HCT116 (cell line): ENCODE data around the gene STIM1. TPM values are rescaled to one million over a fixed set of nuclear protein-coding genes. Genes with fewer than 3 reads are reported as not detected.

Experiments
- ATAC-seq: fragments of 200-7000 bp; cut with Tn5 transposase; 2 replicates; pipeline ENCODE4 v1.9.1; 2020; ENCODE audit warnings: mild to moderate bottlenecking, moderate library complexity
- BruUV-seq: library from RNA; stranded (reverse); fragments of 400-500 nt; replicated peaks from 2 replicates; lab custom pipeline; 2021; lab: Mats Ljungman, UMichigan
- CTCF ChIA-PET: fragments of 300-600 bp; sonication (Branson Sonifier 250); formaldehyde crosslinking; loops from one replicate; lab custom pipeline; 2021; ENCODE audit warnings: antibody characterized with exemption; lab: Charles Lee
- POLR2A ChIA-PET: fragments of 300-600, 350-600 bp; sonication (Branson Sonifier 250); formaldehyde crosslinking; loops from one replicate; lab custom pipeline; 2021; ENCODE audit warnings: antibody characterized with exemption; lab: Charles Lee
- RAD21 ChIA-PET, 2 experiments: fragments of 300-600 bp; sonication (Branson Sonifier 250); formaldehyde crosslinking; loops; one replicate each; lab custom pipeline; 2023; ENCODE audit warnings: low total read pairs in 2 of 2; ENCODE audit not compliant: uncharacterized antibody in 2 of 2, unreplicated experiment in 2 of 2, low non-redundant PET in 1 of 2; lab: Charles Lee
- DNase-seq: peaks from one replicate; pipeline ENCODE4 v3.0.0-alpha.2; 2010; ENCODE audit warnings: low read depth, low spot score
- H2AFZ ChIP-seq: fragments of 200-600 bp; shearing (Covaris generic), sonication (generic); 2 replicates; pipeline ENCODE4 v1.6.1; 2017; ENCODE audit warnings: low read depth, mixed run types, mixed read lengths, antibody characterized with exemption, low read length; ENCODE audit not compliant: poor library complexity, severe bottlenecking
- H3K27ac ChIP-seq: 2 replicates; pipeline ENCODE4 v1.5.1; 2012; ENCODE audit warnings: low read depth, low read length
- H3K27me3 ChIP-seq: fragments of 200-600 bp; sonication (generic); 2 replicates; pipeline ENCODE4 v1.6.1; 2016; ENCODE audit warnings: mixed run types, low read length, mixed read lengths; ENCODE audit not compliant: insufficient read depth
- H3K36me3 ChIP-seq, 2 experiments: fragments of 200-500 bp in 1 of 2; fragments of 200-600 bp in 1 of 2; sonication (Bioruptor generic) in 1 of 2; sonication (generic) in 1 of 2; 2 replicates each; pipeline versions ENCODE4 v1.5.1 to v1.6.1; 2014 to 2016; ENCODE audit warnings: low read length in 2 of 2, inconsistent platforms in 1 of 2, mixed read lengths in 1 of 2, mixed run types in 1 of 2; ENCODE audit not compliant: insufficient read depth in 2 of 2, control insufficient read depth in 1 of 2
- H3K4me1 ChIP-seq, 2 experiments: fragments of 200-600 bp in 1 of 2; sonication (generic) in 1 of 2; 2 replicates each; pipeline versions ENCODE4 v1.5.1 to v1.6.1; 2012 to 2017; ENCODE audit warnings: low read length in 2 of 2, inconsistent platforms in 1 of 2, mild to moderate bottlenecking in 1 of 2, mixed read lengths in 1 of 2, mixed run types in 1 of 2, moderate library complexity in 1 of 2; ENCODE audit not compliant: insufficient read depth in 2 of 2, control insufficient read depth in 1 of 2
- H3K4me2 ChIP-seq: fragments of 200-600 bp; sonication (generic); 2 replicates; pipeline ENCODE4 v1.6.1; 2017; ENCODE audit warnings: mixed run types, low read length, mixed read lengths
- H3K4me3 ChIP-seq, 2 experiments: fragments of 200-600 bp in 1 of 2; sonication (generic) in 1 of 2; replicated peaks in 1 of 2; 2 replicates each; pipeline ENCODE4 v1.5.1; 2011 to 2016; ENCODE audit warnings: low read length in 2 of 2, control low read depth in 1 of 2, low read depth in 1 of 2, mild to moderate bottlenecking in 1 of 2, mixed read lengths in 1 of 2, mixed run types in 1 of 2
- H3K79me2 ChIP-seq: fragments of 200-600 bp; sonication (generic); 2 replicates; pipeline ENCODE4 v1.6.1; 2017; ENCODE audit warnings: mild to moderate bottlenecking, mixed run types, low read length, moderate library complexity, mixed read lengths; ENCODE audit not compliant: insufficient read depth
- H3K9ac ChIP-seq: fragments of 200-600 bp; sonication (generic); 2 replicates; pipeline ENCODE4 v1.6.1; 2016; ENCODE audit warnings: low read length, mixed read lengths
- H3K9me2 ChIP-seq: fragments of 200-600 bp; sonication (generic), shearing (Covaris generic); 2 replicates; pipeline ENCODE4 v1.6.1; 2017; ENCODE audit warnings: mixed run types, mild to moderate bottlenecking, moderate library complexity; ENCODE audit not compliant: insufficient read depth
- H3K9me3 ChIP-seq, 2 experiments: fragments of 200-500 bp in 1 of 2; fragments of 200-600 bp in 1 of 2; sonication (Bioruptor generic) in 1 of 2; sonication (generic) in 1 of 2; 2 replicates each; pipeline ENCODE4 v1.6.1; 2014 to 2017; ENCODE audit warnings: low read length in 2 of 2, mixed read lengths in 2 of 2, inconsistent platforms in 1 of 2, low read depth in 1 of 2, mild to moderate bottlenecking in 1 of 2, mixed run types in 1 of 2, moderate library complexity in 1 of 2; ENCODE audit not compliant: control insufficient read depth in 1 of 2, insufficient read depth in 1 of 2
- H4K20me1 ChIP-seq: fragments of 200-600 bp; sonication (generic), shearing (Covaris generic); 2 replicates; pipeline ENCODE4 v1.6.1; 2017; ENCODE audit warnings: mixed run types, mild to moderate bottlenecking, moderate library complexity; ENCODE audit not compliant: insufficient read depth
- CBX3 ChIP-seq: IDR thresholded peaks from 2 replicates; pipeline ENCODE4 v1.6.1; 2012; ENCODE audit warnings: low read depth
- EZH2 ChIP-seq: fragments of 200-600 bp; sonication (generic); IDR thresholded peaks from 2 replicates; pipeline ENCODE4 v1.6.1; 2017; ENCODE audit warnings: antibody characterized with exemption, mixed run types
- JUND ChIP-seq: IDR thresholded peaks from 2 replicates; pipeline ENCODE4 v1.6.1; 2012
- POLR2AphosphoS5 ChIP-seq: IDR thresholded peaks from 2 replicates; pipeline ENCODE4 v1.6.1; 2011; ENCODE audit warnings: mild to moderate bottlenecking, low read depth, low read length, moderate library complexity
- RAD21 ChIP-seq: IDR thresholded peaks from 2 replicates; pipeline ENCODE4 v1.6.1; 2012; ENCODE audit warnings: low read depth, mild to moderate bottlenecking
- SP1 ChIP-seq: IDR thresholded peaks from 2 replicates; pipeline ENCODE4 v1.6.1; 2012; ENCODE audit warnings: low read depth
- SRF ChIP-seq: IDR thresholded peaks from 2 replicates; pipeline ENCODE4 v1.6.1; 2012; ENCODE audit warnings: low read depth
- TCF7L2 ChIP-seq: IDR thresholded peaks from 2 replicates; pipeline ENCODE4 v1.7.0; 2011; ENCODE audit warnings: borderline replicate concordance, inconsistent platforms; ENCODE audit not compliant: insufficient read depth, insufficient read length; ENCODE audit errors: extremely low read depth
- ZFX ChIP-seq: fragments of 450-650 bp; IDR thresholded peaks from 2 replicates; pipeline ENCODE4 v1.6.1; 2017
- intact Hi-C: fragments of 100-400 bp; cut with micrococcal nuclease; formaldehyde crosslinking; loops from 2 replicates; pipeline ENCODE4 v1.10.0; 2022
- total RNA-seq: library from RNA; stranded (reverse); gene quantifications from one replicate; pipeline ENCODE4 v1.2.1, GENCODE V29; 2021; ENCODE audit not compliant: unreplicated experiment
- TF ChIP-seq, protein P1 (sequence below): IDR thresholded peaks from 2 replicates; pipeline ENCODE4 v1.6.1; 2012
- TF ChIP-seq, protein P2 (sequence below): IDR thresholded peaks from 2 replicates; pipeline ENCODE4 v1.6.1; 2011; ENCODE audit warnings: mild to moderate bottlenecking, low read length, moderate library complexity; ENCODE audit not compliant: insufficient replicate concordance; ENCODE audit errors: extremely low read depth

The STIM1 gene
- total RNA-seq, 1 experiment from 2014 or later = 22.3 TPM

DNA sequence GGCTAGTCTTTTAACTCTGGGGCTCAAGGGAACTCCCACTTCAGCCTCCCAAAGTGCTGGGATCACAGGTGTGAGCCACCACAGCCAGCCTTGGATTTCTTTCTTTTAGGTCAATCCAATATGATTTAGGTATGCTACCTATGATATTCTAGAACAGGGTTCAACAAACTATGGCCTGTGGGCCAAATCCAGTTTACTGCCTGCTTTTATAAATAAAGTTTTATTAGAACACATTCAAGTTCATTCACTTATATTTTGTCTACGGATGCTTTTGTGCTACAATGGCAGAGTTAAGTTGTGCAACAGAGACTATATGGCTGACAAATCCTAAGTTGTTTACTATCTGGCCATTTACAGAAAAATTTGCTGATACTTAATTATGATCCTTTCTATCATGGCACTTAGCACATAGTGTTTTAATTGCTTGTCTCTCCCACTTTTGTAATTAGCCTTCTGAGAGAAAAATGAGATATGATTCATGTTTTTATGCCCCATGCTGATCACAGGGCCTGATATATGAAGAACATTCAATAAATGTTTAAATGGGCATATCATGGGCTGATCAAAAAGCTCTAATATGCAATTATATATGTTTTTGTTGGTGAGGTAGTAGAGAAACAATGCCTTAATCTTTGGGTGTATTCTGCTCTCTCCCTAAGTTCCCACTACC lies 109.6 kb downstream of the STIM1 start:
- no peaks in the 10 kb centered on the region for H3K9me2 ChIP-seq
- H3K27me3 ChIP-seq = no peaks in the 10 kb centered on the region
- no peak for DNase-seq
- H3K27ac ChIP-seq = no peak overlapping the region
- ChIA-PET POLR2A (no interaction called here), RAD21 (no interaction called here), CTCF (no interaction called here)
- TF ChIP-seq RAD21 (no peak), JUND (no peak), CBX3 (no peak), EZH2 (no peak), SRF (no peak), POLR2AphosphoS5 (no peak), ZFX (no peak), SP1 (no peak), TCF7L2 (no peak)
- TF ChIP-seq, protein P1, sequence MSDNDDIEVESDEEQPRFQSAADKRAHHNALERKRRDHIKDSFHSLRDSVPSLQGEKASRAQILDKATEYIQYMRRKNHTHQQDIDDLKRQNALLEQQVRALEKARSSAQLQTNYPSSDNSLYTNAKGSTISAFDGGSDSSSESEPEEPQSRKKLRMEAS = no peak
- TF ChIP-seq, protein P2, sequence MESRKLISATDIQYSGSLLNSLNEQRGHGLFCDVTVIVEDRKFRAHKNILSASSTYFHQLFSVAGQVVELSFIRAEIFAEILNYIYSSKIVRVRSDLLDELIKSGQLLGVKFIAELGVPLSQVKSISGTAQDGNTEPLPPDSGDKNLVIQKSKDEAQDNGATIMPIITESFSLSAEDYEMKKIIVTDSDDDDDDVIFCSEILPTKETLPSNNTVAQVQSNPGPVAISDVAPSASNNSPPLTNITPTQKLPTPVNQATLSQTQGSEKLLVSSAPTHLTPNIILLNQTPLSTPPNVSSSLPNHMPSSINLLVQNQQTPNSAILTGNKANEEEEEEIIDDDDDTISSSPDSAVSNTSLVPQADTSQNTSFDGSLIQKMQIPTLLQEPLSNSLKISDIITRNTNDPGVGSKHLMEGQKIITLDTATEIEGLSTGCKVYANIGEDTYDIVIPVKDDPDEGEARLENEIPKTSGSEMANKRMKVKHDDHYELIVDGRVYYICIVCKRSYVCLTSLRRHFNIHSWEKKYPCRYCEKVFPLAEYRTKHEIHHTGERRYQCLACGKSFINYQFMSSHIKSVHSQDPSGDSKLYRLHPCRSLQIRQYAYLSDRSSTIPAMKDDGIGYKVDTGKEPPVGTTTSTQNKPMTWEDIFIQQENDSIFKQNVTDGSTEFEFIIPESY = no peak
- no peak overlapping the region for H2AFZ ChIP-seq
- ATAC-seq = no peak
- H3K4me3 ChIP-seq = no peak overlapping the region
- intact Hi-C loops = no loop called here
- H3K9ac ChIP-seq = no peak overlapping the region
- no peaks in the 10 kb centered on the region for H4K20me1 ChIP-seq
- H3K4me1 ChIP-seq = no peaks in the 10 kb centered on the region
- H3K9me3 ChIP-seq = no peaks in the 10 kb centered on the region
- no peak overlapping the region for H3K4me2 ChIP-seq
- no peaks in the 10 kb centered on the region for H3K36me3 ChIP-seq
- no TSS peak for BruUV-seq
- no peaks in the 10 kb centered on the region for H3K79me2 ChIP-seq
